K562 (cell line): ENCODE measurements around the gene EGFR.

ENCODE experiments used
- PHF21A ChIP-seq: fragments of 450-650 bp; IDR thresholded peaks from 2 replicates; pipeline ENCODE4 v1.6.1; 2017; ENCODE audit warnings: low read depth, borderline replicate concordance
- POLR2A ChIP-seq: fragments of 450-650 bp; conservative IDR thresholded peaks from 2 replicates; pipeline ENCODE4 v1.6.1; 2016
- PTRF ChIP-seq: fragments of 450-650 bp; IDR thresholded peaks from 2 replicates; pipeline ENCODE4 v1.6.1; 2016; ENCODE audit warnings: mild to moderate bottlenecking, missing genetic modification characterization, missing compliant biosample characterization
- RAD21 ChIP-seq, 2 experiments: fragments of 250-450 bp in 1 of 2; fragments of 450-650 bp in 1 of 2; sonication (Bioruptor Pico) in 1 of 2; formaldehyde crosslinking in 1 of 2; IDR thresholded peaks in 1 of 2; conservative IDR thresholded peaks in 1 of 2; 2 replicates each; pipeline versions ENCODE4 v1.4.0 to v1.8.0; 2020 to 2022; ENCODE audit warnings: mild to moderate bottlenecking in 2 of 2, moderate library complexity in 1 of 2
- YY1 ChIP-seq, 3 experiments: IDR thresholded peaks; 2 replicates each; pipeline ENCODE4 v1.6.1; 2011; ENCODE audit warnings: low read length in 2 of 3, mild to moderate bottlenecking in 2 of 3, moderate library complexity in 2 of 3, borderline replicate concordance in 1 of 3, control low read depth in 1 of 3, low read depth in 1 of 3; ENCODE audit not compliant: insufficient read depth in 3 of 3, insufficient replicate concordance in 2 of 3, control insufficient read depth in 1 of 3, insufficient read length in 1 of 3; ENCODE audit errors: extremely low read depth in 1 of 3
- ZNF174 ChIP-seq: fragments of 250-450 bp; sonication (Bioruptor Pico); IDR thresholded peaks from 2 replicates; pipeline ENCODE4 v1.4.0; 2020; ENCODE audit warnings: mild to moderate bottlenecking
- TF ChIP-seq, protein P1 (sequence below), 3 experiments: IDR thresholded peaks in 2 of 3; conservative IDR thresholded peaks in 1 of 3; 2 replicates each; pipeline ENCODE4 v1.5.1; 2011 to 2012; ENCODE audit warnings: low read length in 3 of 3, mild to moderate bottlenecking in 3 of 3, control low read depth in 2 of 3, improper control_type of control experiment in 1 of 3, inconsistent platforms in 1 of 3, low read depth in 1 of 3, mixed read lengths in 1 of 3, moderate library complexity in 1 of 3; ENCODE audit not compliant: insufficient read depth in 2 of 3
- TF ChIP-seq, protein P2 (sequence below): sonication (generic); formaldehyde crosslinking; IDR thresholded peaks from 2 replicates; pipeline ENCODE4 v1.8.0; 2022; ENCODE audit warnings: missing genetic modification reagents, mild to moderate bottlenecking, borderline replicate concordance
- TF ChIP-seq, protein P3 (sequence below): sonication (generic); formaldehyde crosslinking; IDR thresholded peaks from 2 replicates; pipeline ENCODE4 v1.8.1; 2023; ENCODE audit warnings: mild to moderate bottlenecking, missing genetic modification reagents
- TF ChIP-seq, protein P4 (sequence below): sonication (generic); formaldehyde crosslinking; IDR thresholded peaks from 2 replicates; pipeline ENCODE4 v1.8.0; 2023; ENCODE audit warnings: mild to moderate bottlenecking, missing genetic modification reagents
- TF ChIP-seq, protein P5 (sequence below), 2 experiments: fragments of 450-650 bp in 1 of 2; sonication (generic) in 1 of 2; formaldehyde crosslinking in 1 of 2; IDR thresholded peaks in 1 of 2; conservative IDR thresholded peaks in 1 of 2; 2 replicates each; pipeline versions ENCODE4 v1.6.1 to v1.8.1; 2016 to 2023; ENCODE audit warnings: mild to moderate bottlenecking in 2 of 2, moderate library complexity in 2 of 2, inconsistent platforms in 1 of 2, missing genetic modification reagents in 1 of 2

DNA sequence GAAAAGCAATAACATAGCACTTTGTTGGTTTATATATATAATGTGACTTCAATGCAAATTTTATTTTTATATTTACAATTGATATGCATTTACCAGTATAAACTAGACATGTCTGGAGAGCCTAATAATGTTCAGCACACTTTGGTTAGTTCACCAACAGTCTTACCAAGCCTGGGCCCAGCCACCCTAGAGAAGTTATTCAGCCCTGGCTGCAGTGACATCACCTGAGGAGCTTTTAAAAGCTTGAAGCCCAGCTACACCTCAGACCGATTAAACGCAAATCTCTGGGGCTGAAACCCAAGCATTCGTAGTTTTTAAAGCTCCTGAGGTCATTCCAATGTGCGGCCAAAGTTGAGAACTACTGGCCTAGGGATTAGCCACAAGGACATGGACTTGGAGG lies 191.4 kb downstream of the EGFR start:
- no peak for TF ChIP-seq POLR2A
- no peak for TF ChIP-seq PTRF (tag)
- TF ChIP-seq ZNF174 (CRISPR knock-in tag) = no peak
- TF ChIP-seq, protein P1, sequence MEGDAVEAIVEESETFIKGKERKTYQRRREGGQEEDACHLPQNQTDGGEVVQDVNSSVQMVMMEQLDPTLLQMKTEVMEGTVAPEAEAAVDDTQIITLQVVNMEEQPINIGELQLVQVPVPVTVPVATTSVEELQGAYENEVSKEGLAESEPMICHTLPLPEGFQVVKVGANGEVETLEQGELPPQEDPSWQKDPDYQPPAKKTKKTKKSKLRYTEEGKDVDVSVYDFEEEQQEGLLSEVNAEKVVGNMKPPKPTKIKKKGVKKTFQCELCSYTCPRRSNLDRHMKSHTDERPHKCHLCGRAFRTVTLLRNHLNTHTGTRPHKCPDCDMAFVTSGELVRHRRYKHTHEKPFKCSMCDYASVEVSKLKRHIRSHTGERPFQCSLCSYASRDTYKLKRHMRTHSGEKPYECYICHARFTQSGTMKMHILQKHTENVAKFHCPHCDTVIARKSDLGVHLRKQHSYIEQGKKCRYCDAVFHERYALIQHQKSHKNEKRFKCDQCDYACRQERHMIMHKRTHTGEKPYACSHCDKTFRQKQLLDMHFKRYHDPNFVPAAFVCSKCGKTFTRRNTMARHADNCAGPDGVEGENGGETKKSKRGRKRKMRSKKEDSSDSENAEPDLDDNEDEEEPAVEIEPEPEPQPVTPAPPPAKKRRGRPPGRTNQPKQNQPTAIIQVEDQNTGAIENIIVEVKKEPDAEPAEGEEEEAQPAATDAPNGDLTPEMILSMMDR (IDR thresholded peaks at IDR 0.05 in 2 of 3, conservative IDR thresholded peaks at IDR 0.05 in 1 of 3; ENCODE audit: insufficient read depth in 2 of 3, low read depth in 1 of 3, low read length in 3 of 3) = no peak
- TF ChIP-seq, protein P2, sequence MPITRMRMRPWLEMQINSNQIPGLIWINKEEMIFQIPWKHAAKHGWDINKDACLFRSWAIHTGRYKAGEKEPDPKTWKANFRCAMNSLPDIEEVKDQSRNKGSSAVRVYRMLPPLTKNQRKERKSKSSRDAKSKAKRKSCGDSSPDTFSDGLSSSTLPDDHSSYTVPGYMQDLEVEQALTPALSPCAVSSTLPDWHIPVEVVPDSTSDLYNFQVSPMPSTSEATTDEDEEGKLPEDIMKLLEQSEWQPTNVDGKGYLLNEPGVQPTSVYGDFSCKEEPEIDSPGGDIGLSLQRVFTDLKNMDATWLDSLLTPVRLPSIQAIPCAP (CRISPR knock-in tag) = no peak
- TF ChIP-seq RAD21 (CRISPR knock-in tag; conservative IDR thresholded peaks at IDR 0.05 in 1 of 2, IDR thresholded peaks at IDR 0.05 in 1 of 2) = no peak
- no peak for TF ChIP-seq PHF21A
- TF ChIP-seq YY1 (IDR thresholded peaks at IDR 0.05; ENCODE audit: borderline replicate concordance in 1 of 3, control insufficient read depth in 1 of 3, extremely low read depth in 1 of 3, insufficient read depth in 3 of 3, insufficient read length in 1 of 3, insufficient replicate concordance in 2 of 3, low read depth in 1 of 3, low read length in 2 of 3) = no peak
- TF ChIP-seq, protein P3, sequence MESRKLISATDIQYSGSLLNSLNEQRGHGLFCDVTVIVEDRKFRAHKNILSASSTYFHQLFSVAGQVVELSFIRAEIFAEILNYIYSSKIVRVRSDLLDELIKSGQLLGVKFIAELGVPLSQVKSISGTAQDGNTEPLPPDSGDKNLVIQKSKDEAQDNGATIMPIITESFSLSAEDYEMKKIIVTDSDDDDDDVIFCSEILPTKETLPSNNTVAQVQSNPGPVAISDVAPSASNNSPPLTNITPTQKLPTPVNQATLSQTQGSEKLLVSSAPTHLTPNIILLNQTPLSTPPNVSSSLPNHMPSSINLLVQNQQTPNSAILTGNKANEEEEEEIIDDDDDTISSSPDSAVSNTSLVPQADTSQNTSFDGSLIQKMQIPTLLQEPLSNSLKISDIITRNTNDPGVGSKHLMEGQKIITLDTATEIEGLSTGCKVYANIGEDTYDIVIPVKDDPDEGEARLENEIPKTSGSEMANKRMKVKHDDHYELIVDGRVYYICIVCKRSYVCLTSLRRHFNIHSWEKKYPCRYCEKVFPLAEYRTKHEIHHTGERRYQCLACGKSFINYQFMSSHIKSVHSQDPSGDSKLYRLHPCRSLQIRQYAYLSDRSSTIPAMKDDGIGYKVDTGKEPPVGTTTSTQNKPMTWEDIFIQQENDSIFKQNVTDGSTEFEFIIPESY (CRISPR knock-in tag) = no peak
- TF ChIP-seq, protein P4, sequence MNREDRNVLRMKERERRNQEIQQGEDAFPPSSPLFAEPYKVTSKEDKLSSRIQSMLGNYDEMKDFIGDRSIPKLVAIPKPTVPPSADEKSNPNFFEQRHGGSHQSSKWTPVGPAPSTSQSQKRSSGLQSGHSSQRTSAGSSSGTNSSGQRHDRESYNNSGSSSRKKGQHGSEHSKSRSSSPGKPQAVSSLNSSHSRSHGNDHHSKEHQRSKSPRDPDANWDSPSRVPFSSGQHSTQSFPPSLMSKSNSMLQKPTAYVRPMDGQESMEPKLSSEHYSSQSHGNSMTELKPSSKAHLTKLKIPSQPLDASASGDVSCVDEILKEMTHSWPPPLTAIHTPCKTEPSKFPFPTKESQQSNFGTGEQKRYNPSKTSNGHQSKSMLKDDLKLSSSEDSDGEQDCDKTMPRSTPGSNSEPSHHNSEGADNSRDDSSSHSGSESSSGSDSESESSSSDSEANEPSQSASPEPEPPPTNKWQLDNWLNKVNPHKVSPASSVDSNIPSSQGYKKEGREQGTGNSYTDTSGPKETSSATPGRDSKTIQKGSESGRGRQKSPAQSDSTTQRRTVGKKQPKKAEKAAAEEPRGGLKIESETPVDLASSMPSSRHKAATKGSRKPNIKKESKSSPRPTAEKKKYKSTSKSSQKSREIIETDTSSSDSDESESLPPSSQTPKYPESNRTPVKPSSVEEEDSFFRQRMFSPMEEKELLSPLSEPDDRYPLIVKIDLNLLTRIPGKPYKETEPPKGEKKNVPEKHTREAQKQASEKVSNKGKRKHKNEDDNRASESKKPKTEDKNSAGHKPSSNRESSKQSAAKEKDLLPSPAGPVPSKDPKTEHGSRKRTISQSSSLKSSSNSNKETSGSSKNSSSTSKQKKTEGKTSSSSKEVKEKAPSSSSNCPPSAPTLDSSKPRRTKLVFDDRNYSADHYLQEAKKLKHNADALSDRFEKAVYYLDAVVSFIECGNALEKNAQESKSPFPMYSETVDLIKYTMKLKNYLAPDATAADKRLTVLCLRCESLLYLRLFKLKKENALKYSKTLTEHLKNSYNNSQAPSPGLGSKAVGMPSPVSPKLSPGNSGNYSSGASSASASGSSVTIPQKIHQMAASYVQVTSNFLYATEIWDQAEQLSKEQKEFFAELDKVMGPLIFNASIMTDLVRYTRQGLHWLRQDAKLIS = no peak
- TF ChIP-seq, protein P5, sequence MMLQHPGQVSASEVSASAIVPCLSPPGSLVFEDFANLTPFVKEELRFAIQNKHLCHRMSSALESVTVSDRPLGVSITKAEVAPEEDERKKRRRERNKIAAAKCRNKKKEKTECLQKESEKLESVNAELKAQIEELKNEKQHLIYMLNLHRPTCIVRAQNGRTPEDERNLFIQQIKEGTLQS (IDR thresholded peaks at IDR 0.05) = no peak
- TF ChIP-seq, protein P5 (CRISPR knock-in tag; conservative IDR thresholded peaks at IDR 0.05) = no peak
